Measurements from ENCODE around the gene GALNT1. TPM values are rescaled to one million over a fixed set of nuclear protein-coding genes. Genes with fewer than 3 reads are reported as not detected.

GALNT1 gene
- total RNA-seq, 1 donor from 2014 or later: 113 TPM

GRCh38 chr18:35747894-35748472 is 166.4 kb downstream of the GALNT1 start:
- no peak overlapping the region for H3K27ac Mint-ChIP-seq
- Histone ChIP-seq H3K4me3 (no peak overlapping the region), H3K27ac (no peak overlapping the region), H3K9me3 (ENCODE audit: low read depth) (no peaks in the 10 kb centered on the region), H3K36me3 (no peaks in the 10 kb centered on the region), H3F3A (ENCODE audit: low read depth) (no peaks in the 10 kb centered on the region), H3K9ac (no peak overlapping the region), H3K4me1 (no peaks in the 10 kb centered on the region), H3K27me3 (no peaks in the 10 kb centered on the region), H2AFZ (replicated peaks) (peak overlapping the region; percentile 26), H3K79me2 (ENCODE audit: low read depth) (no peaks in the 10 kb centered on the region), H4K20me1 (ENCODE audit: low read depth) (no peaks in the 10 kb centered on the region), H3K4me2 (no peak overlapping the region)
- H3K27me3 Mint-ChIP-seq (ENCODE audit: insufficient read depth, low read depth): peaks cover 2% of the 10 kb centered on the region
- H3K36me3 Mint-ChIP-seq: no peaks in the 10 kb centered on the region
- no peak for TF ChIP-seq EZH2 (IDR thresholded peaks at IDR 0.05)
- no peak for TF ChIP-seq CTCF (IDR thresholded peaks at IDR 0.05)
- TF ChIP-seq EZH2phosphoT487 (IDR thresholded peaks at IDR 0.05): no peak
- H3K4me3 Mint-ChIP-seq: no peak overlapping the region
- peak; percentile 15 for DNase-seq (ENCODE audit: low spot score)
- H3K4me1 Mint-ChIP-seq: no peaks in the 10 kb centered on the region
- H3K9me3 Mint-ChIP-seq: no peaks in the 10 kb centered on the region

- H3K4me3 ChIP-seq: no peak overlapping the region
- TF ChIP-seq EZH2phosphoT487 (IDR thresholded peaks at IDR 0.05): no peak
- TF ChIP-seq CTCF (IDR thresholded peaks at IDR 0.05): no peak
- no peak for TF ChIP-seq EZH2 (IDR thresholded peaks at IDR 0.05)
- H3K4me1 ChIP-seq: no peaks in the 10 kb centered on the region
- no peak overlapping the region for H2AFZ ChIP-seq (replicated peaks)
- H3F3A ChIP-seq (ENCODE audit: low read depth): no peaks in the 10 kb centered on the region
- Mint-ChIP-seq H3K4me3 (no peak overlapping the region), H3K36me3 (no peaks in the 10 kb centered on the region), H3K4me1 (no peaks in the 10 kb centered on the region), H3K9me3 (no peaks in the 10 kb centered on the region), H3K27ac (no peak overlapping the region), H3K27me3 (ENCODE audit: insufficient read depth, low read depth) (peaks cover 2% of the 10 kb centered on the region)
- no peak overlapping the region for H3K9ac ChIP-seq
- no peak overlapping the region for H3K27ac ChIP-seq
- H3K79me2 ChIP-seq (ENCODE audit: low read depth): no peaks in the 10 kb centered on the region
- no peaks in the 10 kb centered on the region for H3K9me3 ChIP-seq (ENCODE audit: low read depth)
- H3K4me2 ChIP-seq: no peak overlapping the region
- no peak for DNase-seq (ENCODE audit: low spot score)
- H3K36me3 ChIP-seq: no peaks in the 10 kb centered on the region
- no peaks in the 10 kb centered on the region for H3K27me3 ChIP-seq
- no peaks in the 10 kb centered on the region for H4K20me1 ChIP-seq (ENCODE audit: low read depth)
Observed at GRCh38 chr18:35749701-35750100, 168.2 kb downstream of the GALNT1 start.

- no peak overlapping the region for H2AFZ ChIP-seq (replicated peaks)
- Mint-ChIP-seq H3K4me3 (no peak overlapping the region), H3K27me3 (ENCODE audit: insufficient read depth, low read depth) (peaks cover 2% of the 10 kb centered on the region), H3K36me3 (no peaks in the 10 kb centered on the region), H3K27ac (no peak overlapping the region), H3K4me1 (no peaks in the 10 kb centered on the region), H3K9me3 (no peaks in the 10 kb centered on the region)
- H3F3A ChIP-seq (ENCODE audit: low read depth): no peaks in the 10 kb centered on the region
- H3K27me3 ChIP-seq: no peaks in the 10 kb centered on the region
- no peaks in the 10 kb centered on the region for H4K20me1 ChIP-seq (ENCODE audit: low read depth)
- H3K79me2 ChIP-seq (ENCODE audit: low read depth): no peaks in the 10 kb centered on the region
- no peak overlapping the region for H3K9ac ChIP-seq
- TF ChIP-seq EZH2phosphoT487 (IDR thresholded peaks at IDR 0.05) (no peak), CTCF (IDR thresholded peaks at IDR 0.05) (no peak), EZH2 (IDR thresholded peaks at IDR 0.05) (no peak)
- DNase-seq (ENCODE audit: low spot score): no peak
- H3K36me3 ChIP-seq: no peaks in the 10 kb centered on the region
- no peak overlapping the region for H3K4me2 ChIP-seq
- H3K27ac ChIP-seq: no peak overlapping the region
- no peaks in the 10 kb centered on the region for H3K9me3 ChIP-seq (ENCODE audit: low read depth)
- no peak overlapping the region for H3K4me3 ChIP-seq
- no peaks in the 10 kb centered on the region for H3K4me1 ChIP-seq
Observed at GRCh38 chr18:35750929-35751328, 169.4 kb downstream of the GALNT1 start.
